Measurements from ENCODE around the gene MLN. TPM values are rescaled to one million over a fixed set of nuclear protein-coding genes. Genes with fewer than 3 reads are reported as not detected.

Gene MLN
- total RNA-seq, 3 donors from 2014 or later: not detected

- H3K4me3 Mint-ChIP-seq: no peak overlapping the region
- DNase-seq: no peak
- H3K36me3 Mint-ChIP-seq (ENCODE audit: insufficient read depth): no peaks in the 10 kb centered on the region
- peaks cover 10% of the 10 kb centered on the region for H3K27me3 Mint-ChIP-seq (ENCODE audit: low read depth)
- H3K9me3 Mint-ChIP-seq: no peaks in the 10 kb centered on the region
- peaks cover 4% of the 10 kb centered on the region for H3K4me1 Mint-ChIP-seq (ENCODE audit: low read depth)
- ATAC-seq: no peak
These were observed 58.8 kb downstream of the MLN start for GRCh38 chr6:33744895-33745546.

Other genes starting within 250 kb of the MLN start
- gene BAK1, start 223.7 kb downstream of the MLN start, total RNA-seq: 10 to 100 TPM; 42.1 to 52.0 (median 49.8) TPM
- 10 to 100 TPM; 34.6 to 37.2 (median 35.5) TPM for gene ITPR3, start 182.7 kb downstream of the MLN start, total RNA-seq
- gene UQCC2, start 92.3 kb downstream of the MLN start, total RNA-seq: 100 to 1,000 TPM; 108 to 142 (median 110) TPM
- not detected for gene IP6K3, start 57.1 kb downstream of the MLN start, total RNA-seq
- 10 to 100 TPM; 44.4 to 51.8 (median 49.5) TPM for gene LEMD2, start 14.9 kb downstream of the MLN start, total RNA-seq

Measured in activated T-cell treated with anti-CD3 and anti-CD28 coated beads, Interleukin-2, amount 50 U/mL, for 4 hours (primary cell).